Fibroblast of the aortic adventitia (primary cell): Measurements from ENCODE around the gene ROR1. TPM values are rescaled to one million over a fixed set of nuclear protein-coding genes. Genes with fewer than 3 reads are reported as not detected.

Experiments
- DNase-seq: peaks from one replicate; pipeline ENCODE4 v3.0.0-alpha.2; 2010; ENCODE audit warnings: low read depth
- H3K4me3 ChIP-seq: 2 replicates; pipeline ENCODE4 v1.5.1; 2011; ENCODE audit warnings: low read depth, mild to moderate bottlenecking, control low read depth, low read length, moderate library complexity
- total RNA-seq: library from RNA; depleted of rRNA; stranded (reverse); fragments of >200 nt; gene quantifications from 2 replicates; pipeline ENCODE4 v1.2.3, GENCODE V29; 2012; ENCODE audit warnings: low replicate concordance
- TF ChIP-seq, protein P1 (sequence below): IDR thresholded peaks from 2 replicates; pipeline ENCODE4 v1.5.1; 2011; ENCODE audit warnings: mild to moderate bottlenecking, low read length, control low read depth, inconsistent platforms; ENCODE audit not compliant: insufficient read depth

ROR1 gene
- total RNA-seq, 1 donor: 18.8 TPM

DNA sequence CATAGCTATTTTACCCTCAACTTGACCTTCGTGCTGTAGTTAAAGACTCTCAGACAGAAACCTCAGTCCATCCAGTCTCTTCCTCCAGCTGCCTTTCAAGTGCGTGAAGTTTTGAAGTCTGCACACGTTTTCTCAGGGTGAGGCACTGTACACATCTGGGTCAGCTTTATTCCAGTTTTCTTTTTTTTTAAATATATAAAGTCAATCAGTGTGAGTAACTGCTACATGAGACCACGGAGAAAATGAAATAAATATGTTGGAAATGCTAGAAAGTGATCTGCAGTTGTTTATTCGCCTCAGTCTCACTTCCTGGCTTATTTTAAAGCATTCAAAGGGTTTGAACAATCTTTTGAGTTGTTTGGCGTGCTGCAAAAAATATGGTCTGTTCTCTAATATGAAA, 135.7 kb downstream of the ROR1 start:
- no peak overlapping the region for H3K4me3 ChIP-seq
- no peak for DNase-seq
- TF ChIP-seq, protein P1, sequence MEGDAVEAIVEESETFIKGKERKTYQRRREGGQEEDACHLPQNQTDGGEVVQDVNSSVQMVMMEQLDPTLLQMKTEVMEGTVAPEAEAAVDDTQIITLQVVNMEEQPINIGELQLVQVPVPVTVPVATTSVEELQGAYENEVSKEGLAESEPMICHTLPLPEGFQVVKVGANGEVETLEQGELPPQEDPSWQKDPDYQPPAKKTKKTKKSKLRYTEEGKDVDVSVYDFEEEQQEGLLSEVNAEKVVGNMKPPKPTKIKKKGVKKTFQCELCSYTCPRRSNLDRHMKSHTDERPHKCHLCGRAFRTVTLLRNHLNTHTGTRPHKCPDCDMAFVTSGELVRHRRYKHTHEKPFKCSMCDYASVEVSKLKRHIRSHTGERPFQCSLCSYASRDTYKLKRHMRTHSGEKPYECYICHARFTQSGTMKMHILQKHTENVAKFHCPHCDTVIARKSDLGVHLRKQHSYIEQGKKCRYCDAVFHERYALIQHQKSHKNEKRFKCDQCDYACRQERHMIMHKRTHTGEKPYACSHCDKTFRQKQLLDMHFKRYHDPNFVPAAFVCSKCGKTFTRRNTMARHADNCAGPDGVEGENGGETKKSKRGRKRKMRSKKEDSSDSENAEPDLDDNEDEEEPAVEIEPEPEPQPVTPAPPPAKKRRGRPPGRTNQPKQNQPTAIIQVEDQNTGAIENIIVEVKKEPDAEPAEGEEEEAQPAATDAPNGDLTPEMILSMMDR: no peak

- H3K4me3 ChIP-seq: no peak overlapping the region
- no peak for DNase-seq
- TF ChIP-seq, protein P1: no peak
Measured at GRCh38 chr1:63911049-63911448, 137.2 kb downstream of the ROR1 start.

DNA sequence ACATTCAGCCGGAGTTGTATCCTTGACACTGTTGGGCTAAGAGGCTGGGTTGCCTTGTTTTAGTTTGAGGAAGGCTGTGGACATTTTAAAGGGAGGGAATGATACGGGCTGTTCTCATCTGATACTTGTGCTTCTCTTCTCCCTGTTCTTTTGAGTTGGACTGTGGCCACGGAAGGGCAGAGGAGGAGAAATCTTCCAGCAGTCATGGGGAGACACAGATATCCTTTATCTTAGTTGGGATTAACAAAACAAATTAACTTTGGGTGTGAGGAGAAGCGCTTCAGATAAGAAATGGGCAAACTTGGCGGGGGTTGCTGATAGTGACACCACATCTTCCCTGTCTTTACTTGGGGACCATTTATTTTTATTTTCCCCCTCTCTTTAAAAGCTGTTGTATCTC, 138.8 kb downstream of the ROR1 start:
- H3K4me3 ChIP-seq: no peak overlapping the region
- TF ChIP-seq, protein P1: no peak
- no peak for DNase-seq

- TF ChIP-seq, protein P1: no peak
- DNase-seq: no peak
- H3K4me3 ChIP-seq: no peak overlapping the region
Measured at GRCh38 chr1:63913533-63913932, 139.7 kb downstream of the ROR1 start.

GRCh38 chr1:63914241-63914640, 140.4 kb downstream of the ROR1 start:
- no peak for DNase-seq
- no peak overlapping the region for H3K4me3 ChIP-seq
- TF ChIP-seq, protein P1: no peak

- DNase-seq: no peak
- TF ChIP-seq, protein P1: no peak
- H3K4me3 ChIP-seq: no peak overlapping the region
Measured at GRCh38 chr1:63914706-63915105, 140.9 kb downstream of the ROR1 start.

DNA sequence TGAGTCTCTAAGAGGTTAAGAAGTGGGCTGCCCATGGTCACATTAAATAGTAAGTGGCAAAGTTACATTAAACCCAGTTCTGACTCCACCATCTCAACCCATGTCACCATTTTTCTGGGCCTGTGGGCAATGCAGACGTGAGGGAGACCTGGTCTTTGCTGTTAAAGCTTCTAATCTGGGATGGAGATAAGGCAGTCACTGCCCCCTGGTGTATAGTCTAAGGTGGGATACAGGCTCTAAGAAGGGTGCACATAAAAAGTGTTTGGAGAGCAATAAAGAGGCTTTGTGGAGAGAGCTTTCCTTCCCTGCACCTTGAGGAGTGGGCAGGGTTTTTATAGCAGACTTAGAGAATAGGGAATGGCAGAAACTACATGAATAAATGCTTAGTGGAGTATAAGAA, 141.3 kb downstream of the ROR1 start:
- TF ChIP-seq, protein P1: peak; percentile 36
- no peak overlapping the region for H3K4me3 ChIP-seq
- DNase-seq: peak; percentile 40
